Esophagus muscularis mucosa (tissue), 4 donors: ENCODE results near the gene MAN1B1. TPM values are rescaled to one million over a fixed set of nuclear protein-coding genes. Genes with fewer than 3 reads are reported as not detected.

Experiments used
- DNase-seq: peaks from one replicate; pipeline ENCODE4 v3.0.0-alpha.2; 2017; ENCODE audit errors: extremely low spot score
- H3K27ac ChIP-seq, 4 donors: fragments of 200-600 bp; sonication (generic); replicated peaks in 1 of 4; 1 replicate in 3 of 4; 2 replicates in 1 of 4; pipeline ENCODE4 v1.5.1; 2016 to 2019; ENCODE audit warnings: mild to moderate bottlenecking in 1 of 4
- H3K27me3 ChIP-seq, 4 donors: fragments of 200-600 bp; sonication (generic); one replicate each; pipeline versions ENCODE4 v1.5.1 to v1.6.0; 2016 to 2019
- H3K36me3 ChIP-seq, 4 donors: fragments of 200-600 bp; sonication (generic); one replicate each; pipeline ENCODE4 v1.5.1; 2016 to 2019
- H3K4me1 ChIP-seq, 4 donors: fragments of 200-600 bp; sonication (generic); one replicate each; pipeline ENCODE4 v1.5.1; 2016 to 2019
- H3K4me3 ChIP-seq, 4 donors: fragments of 200-600 bp; sonication (generic); 1 replicate in 2 of 4; 2 replicates in 2 of 4; pipeline ENCODE4 v1.5.1; 2016 to 2019; ENCODE audit warnings: mild to moderate bottlenecking in 4 of 4, moderate library complexity in 1 of 4
- H3K9me3 ChIP-seq, 4 donors: fragments of 200-600 bp; sonication (generic); 1 replicate in 3 of 4; 2 replicates in 1 of 4; pipeline ENCODE4 v1.5.1; 2016 to 2019
- CTCF ChIP-seq, 3 experiments: fragments of 200-600 bp in 2 of 3; fragments of 450-650 bp in 1 of 3; sonication (generic) in 2 of 3; IDR thresholded peaks; one replicate each; pipeline ENCODE4 v1.5.1; 2017 to 2019; ENCODE audit warnings: antibody characterized with exemption in 3 of 3, mild to moderate bottlenecking in 2 of 3, moderate library complexity in 1 of 3
- EP300 ChIP-seq: sonication (generic); formaldehyde crosslinking; IDR thresholded peaks from one replicate; pipeline ENCODE4 v1.6.1; 2017; ENCODE audit warnings: antibody characterized with exemption
- POLR2A ChIP-seq: fragments of 450-650 bp; IDR thresholded peaks from one replicate; pipeline ENCODE4 v1.6.1; 2017; ENCODE audit warnings: antibody characterized with exemption, moderate library complexity, mild to moderate bottlenecking, low read depth
- POLR2AphosphoS5 ChIP-seq, 2 donors: sonication (generic); formaldehyde crosslinking; IDR thresholded peaks; one replicate each; pipeline ENCODE4 v1.6.1; 2017; ENCODE audit warnings: antibody characterized with exemption in 2 of 2
- WGBS: methylation state at CpG from one replicate; pipeline ENCODE4 v1.1.5; 2018; 5-methylcytosine and 5-hydroxymethylcytosine counted together
- intact Hi-C: fragments of 100-400 bp; cut with DNase I; formaldehyde crosslinking; loops from one replicate; pipeline ENCODE4 v1.15.1; 2023
- total RNA-seq, 4 donors: library from RNA; depleted of rRNA; stranded (reverse); fragments of >200 nt; gene quantifications; one replicate each; pipeline versions ENCODE4 v1.1.0 to v1.2.1, GENCODE V29; 2016

Gene MAN1B1
- total RNA-seq, 4 donors from 2014 or later = 22.4 to 36.6 (median 27.0) TPM

GRCh38 chr9:137108608-137109249 is 21.9 kb downstream of the MAN1B1 start:
- no peak overlapping the region for H3K27ac ChIP-seq
- H3K36me3 ChIP-seq = peaks cover 31 to 98% (median 97%) of the 10 kb centered on the region in 4 donors
- H3K9me3 ChIP-seq = no peaks in the 10 kb centered on the region
- intact Hi-C loops = no loop called here
- peaks cover 4 to 6% (median 6%) of the 10 kb centered on the region in 4 donors for H3K4me1 ChIP-seq
- no peaks in the 10 kb centered on the region for H3K27me3 ChIP-seq
- WGBS = 88% methylated on average over 24 of the region's 29 CpGs
- DNase-seq = no peak
- TF ChIP-seq CTCF (IDR thresholded peaks at IDR 0.05) (no peak), POLR2AphosphoS5 (IDR thresholded peaks at IDR 0.05) (no peak), POLR2A (no peak), EP300 (no peak)
- no peak overlapping the region for H3K4me3 ChIP-seq

- intact Hi-C loops = no loop called here
- H3K27ac ChIP-seq = no peak overlapping the region
- H3K27me3 ChIP-seq = no peaks in the 10 kb centered on the region
- peaks cover 24 to 90% (median 89%) of the 10 kb centered on the region in 4 donors for H3K36me3 ChIP-seq
- H3K4me1 ChIP-seq = peaks cover 4 to 12% (median 8%) of the 10 kb centered on the region in 4 donors
- no peaks in the 10 kb centered on the region for H3K9me3 ChIP-seq
- H3K4me3 ChIP-seq = no peak overlapping the region
- 81% methylated on average over 16 of the region's 34 CpGs for WGBS
- TF ChIP-seq POLR2AphosphoS5 (IDR thresholded peaks at IDR 0.05) = no peak
- TF ChIP-seq EP300 = no peak
- no peak for TF ChIP-seq CTCF (IDR thresholded peaks at IDR 0.05)
- no peak for DNase-seq
Observed at GRCh38 chr9:137109250-137110146, 22.7 kb downstream of the MAN1B1 start.

GRCh38 chr9:137110147-137110910 is 23.5 kb downstream of the MAN1B1 start:
- no peak for DNase-seq
- Histone ChIP-seq H3K4me1 (peaks cover 11 to 21% (median 16%) of the 10 kb centered on the region in 4 donors), H3K9me3 (no peaks in the 10 kb centered on the region), H3K27ac (no peak overlapping the region), H3K36me3 (peaks cover 24 to 82% (median 81%) of the 10 kb centered on the region in 4 donors), H3K4me3 (no peak overlapping the region), H3K27me3 (no peaks in the 10 kb centered on the region)
- WGBS = 91% methylated on average over 25 of the region's 38 CpGs
- TF ChIP-seq EP300 (no peak), CTCF (IDR thresholded peaks at IDR 0.05) (no peak), POLR2AphosphoS5 (IDR thresholded peaks at IDR 0.05) (no peak), POLR2A (no peak)
- intact Hi-C loops = no loop called here

- no peaks in the 10 kb centered on the region for H3K9me3 ChIP-seq
- peaks cover 16 to 22% (median 18%) of the 10 kb centered on the region in 4 donors for H3K4me1 ChIP-seq
- no peak overlapping the region for H3K27ac ChIP-seq
- intact Hi-C loops = no loop called here
- H3K36me3 ChIP-seq = peaks cover 18 to 74% (median 73%) of the 10 kb centered on the region in 4 donors
- no peak for TF ChIP-seq POLR2AphosphoS5 (IDR thresholded peaks at IDR 0.05)
- no peak for TF ChIP-seq EP300
- TF ChIP-seq CTCF (IDR thresholded peaks at IDR 0.05) = no peak
- no peak for TF ChIP-seq POLR2A
- WGBS = 89% methylated on average over 28 of the region's 28 CpGs
- H3K27me3 ChIP-seq = no peaks in the 10 kb centered on the region
- H3K4me3 ChIP-seq = no peak overlapping the region
- DNase-seq = no peak
Observed at GRCh38 chr9:137110911-137111787, 24.4 kb downstream of the MAN1B1 start.
